Spleen (tissue), 7 donors: ENCODE results near the gene NLGN4X.

ENCODE experiments used
- POLR2A ChIP-seq, 3 donors: fragments of 450-650 bp; IDR thresholded peaks; one replicate each; pipeline ENCODE4 v1.5.1; 2017; ENCODE audit warnings: antibody characterized with exemption in 3 of 3, mild to moderate bottlenecking in 1 of 3
- POLR2AphosphoS5 ChIP-seq, 3 donors: sonication (generic); formaldehyde crosslinking; IDR thresholded peaks; one replicate each; pipeline ENCODE4 v1.5.1; 2017; ENCODE audit warnings: antibody characterized with exemption in 3 of 3
- TF ChIP-seq, protein P1 (sequence below), 11 experiments: fragments of 200-600 bp in 7 of 11; fragments of 450-650 bp in 4 of 11; sonication (generic) in 4 of 11; IDR thresholded peaks in 8 of 11; conservative IDR thresholded peaks in 3 of 11; 1 replicate in 7 of 11; 2 replicates in 4 of 11; pipeline versions ENCODE4 v1.4.0 to v1.8.0; 2016 to 2021; ENCODE audit warnings: antibody characterized with exemption in 11 of 11, inconsistent platforms in 4 of 11, mild to moderate bottlenecking in 1 of 11
- donor health status: DM: no; HTN: no; CAD: no; lungs with moderate emphysema.
- donor health status: DM: no; HTN: no; CAD: no.
- donor health status: DM: no; HTN: no; CAD: no.

DNA sequence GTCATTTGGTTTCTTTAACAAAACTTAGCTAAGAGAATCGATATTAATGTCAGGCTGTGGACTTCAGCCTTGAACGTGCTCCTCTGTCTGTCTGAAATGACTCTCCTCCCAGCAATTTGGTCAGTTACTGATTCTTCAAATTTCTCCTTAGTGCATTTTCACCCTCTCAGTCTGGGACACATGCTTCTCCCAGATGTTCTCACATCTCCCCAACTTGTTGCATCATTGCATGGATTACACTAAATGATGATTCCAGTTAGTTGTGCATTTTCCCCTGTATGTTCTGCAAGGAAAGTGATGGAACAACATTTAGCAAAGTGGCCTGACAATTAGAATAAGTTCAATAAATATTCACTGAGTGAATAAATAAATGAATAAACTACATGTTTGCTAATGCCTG lies 94.4 kb downstream of the NLGN4X start:
- TF ChIP-seq, protein P1, sequence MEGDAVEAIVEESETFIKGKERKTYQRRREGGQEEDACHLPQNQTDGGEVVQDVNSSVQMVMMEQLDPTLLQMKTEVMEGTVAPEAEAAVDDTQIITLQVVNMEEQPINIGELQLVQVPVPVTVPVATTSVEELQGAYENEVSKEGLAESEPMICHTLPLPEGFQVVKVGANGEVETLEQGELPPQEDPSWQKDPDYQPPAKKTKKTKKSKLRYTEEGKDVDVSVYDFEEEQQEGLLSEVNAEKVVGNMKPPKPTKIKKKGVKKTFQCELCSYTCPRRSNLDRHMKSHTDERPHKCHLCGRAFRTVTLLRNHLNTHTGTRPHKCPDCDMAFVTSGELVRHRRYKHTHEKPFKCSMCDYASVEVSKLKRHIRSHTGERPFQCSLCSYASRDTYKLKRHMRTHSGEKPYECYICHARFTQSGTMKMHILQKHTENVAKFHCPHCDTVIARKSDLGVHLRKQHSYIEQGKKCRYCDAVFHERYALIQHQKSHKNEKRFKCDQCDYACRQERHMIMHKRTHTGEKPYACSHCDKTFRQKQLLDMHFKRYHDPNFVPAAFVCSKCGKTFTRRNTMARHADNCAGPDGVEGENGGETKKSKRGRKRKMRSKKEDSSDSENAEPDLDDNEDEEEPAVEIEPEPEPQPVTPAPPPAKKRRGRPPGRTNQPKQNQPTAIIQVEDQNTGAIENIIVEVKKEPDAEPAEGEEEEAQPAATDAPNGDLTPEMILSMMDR (IDR thresholded peaks at IDR 0.05 in 8 of 11, conservative IDR thresholded peaks at IDR 0.05 in 3 of 11) = no peak
- TF ChIP-seq POLR2AphosphoS5 (IDR thresholded peaks at IDR 0.05) (no peak), POLR2A (IDR thresholded peaks at IDR 0.05) (no peak)
